Stimulated activated CD8-positive, alpha-beta memory T cell treated with anti-CD3 and anti-CD28 coated beads, Interleukin-4, amount 100 ng/mL, for 1 hour (primary cell): ENCODE results near the gene FZR1.
A peak's percentile ranks its signal among the peaks of the same experiment; 100 is the strongest.
"Not testable (repeated sequence)": the region's sequence is repeated elsewhere in the genome, so short reads cannot be mapped to it uniquely, and the experiment has no call there.

Experiments
- DNase-seq, 2 donors: peaks; one replicate each; pipeline ENCODE4 v3.0.0-alpha.2; 2020; ENCODE audit warnings: low read depth in 2 of 2, low spot score in 1 of 2

FZR1 gene

DNA sequence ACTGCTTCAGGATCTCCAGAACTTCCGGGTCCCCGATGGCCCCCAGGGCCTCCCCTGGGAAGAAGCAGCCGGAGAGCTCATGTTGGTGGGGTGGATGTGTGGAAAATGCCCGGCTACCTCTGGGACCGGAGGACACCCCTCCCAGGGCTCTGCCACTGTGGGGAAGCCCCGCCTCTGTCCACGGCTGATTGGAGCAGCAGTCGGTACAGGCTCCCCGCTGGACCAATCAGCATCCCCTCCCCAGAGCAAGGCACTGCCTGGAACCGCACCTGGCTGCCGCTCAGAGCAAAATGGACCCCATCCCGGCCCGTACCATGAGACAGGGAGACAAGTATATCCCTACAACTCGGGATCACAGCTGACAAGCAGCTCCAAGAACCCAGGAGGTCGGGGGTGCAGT is 12.1 kb upstream of the FZR1 start:
- DNase-seq = no peak

DNA sequence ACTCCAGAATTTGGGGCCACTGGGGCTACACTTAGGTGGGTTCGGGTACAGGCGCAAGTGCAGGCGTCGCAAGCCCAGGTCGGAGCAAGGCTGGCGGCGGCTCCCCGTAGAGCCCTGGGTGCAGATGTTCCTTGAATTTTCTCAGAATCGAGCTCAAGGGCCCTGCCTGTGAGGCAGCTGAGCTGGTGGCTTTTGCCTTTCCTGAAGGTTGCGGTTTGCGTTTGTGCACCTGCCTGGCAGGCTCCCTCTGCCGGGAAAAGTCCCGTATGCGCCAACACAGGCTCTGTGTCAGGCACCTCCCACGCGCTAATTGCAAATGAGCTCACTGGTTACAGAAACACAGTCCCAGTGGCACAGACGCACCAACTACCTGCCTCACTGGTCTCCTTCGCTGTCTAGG is 11.6 kb upstream of the FZR1 start:
- DNase-seq = no peak

- no peak for DNase-seq
These were observed 9.5 kb upstream of the FZR1 start for GRCh38 chr19:3496392-3497273.

DNA sequence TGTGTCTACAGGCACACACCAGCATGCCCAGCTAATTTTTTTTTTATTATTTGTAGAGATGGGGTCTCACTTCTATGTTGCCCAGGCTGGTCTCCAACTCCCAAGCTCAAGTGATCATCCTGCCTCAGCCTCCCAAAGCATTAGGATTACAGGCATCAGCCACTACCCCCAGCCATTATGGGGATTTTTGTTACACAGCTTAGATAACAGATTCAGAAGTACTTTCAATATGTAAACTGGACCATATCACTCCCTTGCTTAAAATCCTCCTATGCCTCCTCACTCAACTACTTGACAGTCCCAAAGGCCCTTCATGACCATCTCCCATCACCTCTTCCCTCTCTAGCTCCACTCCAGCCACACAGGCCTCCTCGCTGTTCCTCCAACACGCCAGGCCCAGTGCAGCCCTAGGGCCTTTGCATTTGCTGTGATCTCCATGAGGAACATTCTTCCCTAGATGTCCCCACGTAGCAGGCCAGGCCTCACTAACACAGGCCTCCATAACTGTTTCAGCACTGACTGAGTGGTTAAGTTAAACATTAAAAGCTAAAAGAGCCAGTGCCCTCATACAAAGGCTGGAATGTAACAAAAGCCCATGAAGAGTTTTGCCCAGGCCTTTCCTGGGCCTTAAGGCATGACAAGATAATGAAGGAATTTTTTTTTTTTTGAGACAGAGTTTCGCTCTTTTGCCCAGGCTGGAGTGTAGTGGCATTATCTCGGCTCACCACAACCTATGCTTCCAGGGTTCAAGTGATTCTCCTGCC is 8.2 kb upstream of the FZR1 start:
- DNase-seq = no peak

GRCh38 chr19:3499738-3500428 is 6.2 kb upstream of the FZR1 start:
- DNase-seq = no peak

DNA sequence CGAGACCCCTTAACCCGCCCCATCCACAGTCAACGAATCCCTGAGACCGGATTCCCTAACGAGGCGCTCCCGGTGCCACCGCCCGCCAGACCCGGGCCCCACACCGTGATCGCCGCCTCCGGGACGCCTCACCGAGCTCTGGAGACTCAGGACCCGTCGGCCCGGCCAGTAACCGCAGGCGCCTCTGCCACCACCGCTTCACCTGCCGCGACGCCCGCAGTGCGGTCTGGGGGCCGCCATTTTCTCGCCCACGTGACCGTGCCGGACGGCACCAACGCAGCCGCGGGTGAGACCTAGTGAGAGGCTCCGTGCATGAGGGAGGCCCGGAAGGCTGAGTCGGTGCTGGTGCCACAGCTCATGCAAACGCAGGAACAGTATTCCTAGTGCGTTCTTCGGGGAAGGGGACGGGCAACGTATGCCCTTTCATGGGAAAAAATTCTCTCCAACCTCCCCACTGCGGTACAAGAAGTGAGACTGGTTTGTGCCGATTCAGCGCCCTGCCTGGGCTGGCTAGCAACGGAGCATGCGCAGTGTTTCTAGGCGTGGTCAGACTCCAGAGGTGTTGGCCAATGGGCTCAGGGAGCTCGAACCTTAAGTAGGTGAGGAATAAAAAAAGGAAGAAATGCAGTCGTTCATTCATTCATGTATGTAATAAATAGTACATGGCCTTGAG is 5.5 kb upstream of the FZR1 start, which contains the start of gene DOHH:
Gene DOHH (minus strand): TSS at position 246 of the 673 bp plus-strand sequence. CDS start 3,860 bp downstream, outside the sequence.
- DNase-seq = peak; percentile 87 to 90

GRCh38 chr19:3501780-3502179 is 4.3 kb upstream of the FZR1 start:
- DNase-seq = no peak

GRCh38 chr19:3503036-3503572 is 3.0 kb upstream of the FZR1 start:
- DNase-seq = no peak

DNA sequence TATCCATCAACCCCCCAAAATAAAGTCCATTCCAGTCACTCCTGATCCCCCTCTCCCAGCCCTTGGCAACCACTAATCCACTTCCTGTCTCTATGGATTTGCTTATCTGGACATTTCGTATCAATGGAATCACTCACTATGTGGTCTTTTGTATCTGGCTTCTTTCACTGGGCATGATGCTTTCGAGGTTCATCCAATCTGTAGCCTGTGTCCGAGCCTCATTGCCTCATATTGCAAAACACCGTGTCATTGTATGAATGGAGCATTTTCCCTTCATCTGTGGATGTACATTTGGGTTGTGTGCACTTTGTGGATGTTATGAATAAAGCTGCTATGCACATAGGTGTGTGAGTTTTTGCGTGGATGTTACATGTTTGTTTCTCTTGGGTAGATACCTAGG is 1.4 kb upstream of the FZR1 start:
- no peak for DNase-seq

- DNase-seq = no peak
These were observed 551 bp downstream of the FZR1 start for GRCh38 chr19:3506384-3507340.

DNA sequence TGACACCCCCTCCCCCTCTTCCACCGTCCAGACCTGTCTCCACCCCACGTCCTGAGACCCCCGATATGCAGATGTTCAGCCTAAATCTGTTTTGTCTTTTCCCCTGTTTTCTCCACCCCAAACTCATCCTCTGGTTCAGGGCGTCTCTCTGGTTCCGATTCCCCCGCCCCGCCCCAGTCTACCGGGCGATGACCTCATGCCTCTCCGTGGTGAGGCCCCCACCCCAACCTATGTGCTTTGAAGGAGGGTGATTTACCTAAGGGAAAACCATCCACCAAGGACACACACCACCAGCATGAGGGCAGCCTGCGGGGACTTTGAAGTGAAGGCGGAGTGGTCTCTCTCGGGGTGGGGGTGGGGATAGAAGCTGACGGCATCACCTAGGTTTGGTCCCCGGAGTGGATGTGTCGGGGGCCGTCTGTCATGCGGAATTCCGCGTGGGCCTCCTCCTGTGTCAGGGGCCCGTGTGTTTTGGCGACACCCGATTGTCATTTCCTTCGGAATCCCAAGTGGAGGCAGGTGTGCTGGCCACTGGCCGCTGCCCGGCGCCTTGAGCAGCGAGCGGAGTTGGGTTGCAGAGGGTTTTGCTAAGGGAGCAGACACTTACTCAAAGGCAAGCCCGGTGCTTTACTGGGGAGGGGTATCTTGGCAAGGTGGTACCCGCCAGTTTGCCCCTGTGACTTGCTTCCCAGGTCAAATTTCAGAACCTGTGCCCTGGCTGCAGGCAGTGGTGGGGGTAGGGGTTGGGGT is 1.4 kb downstream of the FZR1 start:
- no peak for DNase-seq

GRCh38 chr19:3508121-3508661 is 2.1 kb downstream of the FZR1 start:
- not testable (repeated sequence) for DNase-seq

GRCh38 chr19:3508771-3509535 is 2.8 kb downstream of the FZR1 start:
- no peak for DNase-seq

GRCh38 chr19:3509566-3509989 is 3.5 kb downstream of the FZR1 start:
- no peak for DNase-seq

DNA sequence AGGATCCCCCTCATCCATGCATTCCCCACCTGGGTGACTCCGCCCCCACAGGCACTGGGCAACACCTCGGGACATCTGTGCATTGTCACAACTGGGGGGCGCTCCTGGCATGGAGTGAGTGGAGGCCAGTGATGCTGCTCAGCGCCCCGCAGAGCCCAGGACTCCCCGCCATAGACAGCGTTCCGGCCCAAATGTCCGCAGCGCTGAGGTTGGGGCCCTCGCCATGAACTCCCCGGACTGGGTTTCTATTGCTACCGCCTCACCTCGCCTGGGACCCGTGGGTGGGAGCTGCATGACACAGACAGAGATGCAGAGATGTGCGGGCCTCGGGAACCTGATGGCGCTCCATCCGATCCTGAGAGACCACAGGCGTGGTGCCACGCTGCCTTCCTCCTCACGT is 4.6 kb downstream of the FZR1 start:
- no peak for DNase-seq

DNA sequence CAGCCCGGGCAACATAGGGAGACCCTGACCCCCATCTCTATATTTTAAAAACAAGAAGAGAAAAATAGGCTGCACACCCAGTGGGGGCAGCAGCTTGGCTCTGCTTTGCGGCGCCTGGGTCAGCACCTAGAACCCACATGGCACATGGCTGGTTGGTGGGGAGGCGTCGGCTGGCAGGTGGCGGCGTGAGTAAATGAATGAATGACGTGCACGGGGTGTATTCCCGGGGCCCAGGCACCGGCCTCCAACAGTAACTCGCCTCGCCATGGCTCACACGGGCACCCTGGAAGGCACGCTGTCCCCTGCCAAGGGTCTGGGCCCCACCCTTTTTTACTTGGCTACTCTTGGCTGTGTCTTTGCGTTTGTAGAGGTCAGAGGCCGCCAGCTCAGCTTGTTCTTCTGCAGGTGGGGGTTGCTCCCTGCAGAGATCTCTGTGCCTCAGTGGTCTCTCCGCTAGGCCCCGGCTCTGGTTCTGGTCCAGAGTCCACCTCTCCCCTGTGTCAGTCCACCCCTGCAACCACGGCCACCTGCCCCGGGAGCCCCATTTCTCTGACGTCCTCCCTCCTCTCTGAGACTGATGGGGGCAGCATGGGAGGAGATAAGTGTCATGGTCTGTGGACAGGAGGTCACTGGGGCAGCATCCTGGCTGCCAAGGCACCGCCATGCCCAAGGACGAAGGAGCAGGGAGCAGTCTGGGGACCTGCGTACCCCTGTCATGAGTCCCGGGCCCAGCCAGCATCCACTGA is 5.6 kb downstream of the FZR1 start:
- DNase-seq = no peak

DNA sequence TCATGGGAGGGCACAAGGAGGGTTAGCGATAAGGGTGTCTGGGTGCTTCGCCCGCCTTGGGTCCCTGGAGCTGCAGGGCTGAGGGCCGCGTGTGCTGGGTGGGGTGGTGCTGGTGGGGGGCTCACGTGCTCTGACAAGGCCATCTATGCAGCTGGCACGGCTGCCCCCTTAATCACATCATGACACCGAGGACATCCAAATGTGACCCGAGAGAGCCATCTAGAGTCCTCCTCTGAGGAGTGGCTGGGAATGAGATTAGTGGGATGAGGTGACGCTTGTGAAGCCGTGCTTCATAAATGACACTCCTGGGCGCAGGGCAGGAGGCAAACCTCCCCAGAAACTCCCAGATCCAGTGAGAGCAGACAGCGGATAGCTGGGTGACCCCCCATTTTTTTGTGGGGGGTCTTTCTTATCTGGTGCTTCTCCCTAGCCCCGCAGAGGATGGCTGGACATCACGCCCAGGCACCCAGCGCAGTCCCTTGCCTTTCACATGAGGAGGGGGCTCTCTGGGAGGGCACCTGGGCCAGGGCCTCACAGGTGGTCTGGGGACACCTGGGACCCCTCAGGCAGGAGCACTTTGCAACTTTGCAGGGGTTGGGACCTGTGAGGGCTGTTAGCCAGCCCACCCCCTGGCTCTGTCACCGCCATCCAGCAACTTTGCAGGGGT is 6.6 kb downstream of the FZR1 start:
- DNase-seq = no peak
